B cell (primary cell): ENCODE data around the gene RPS6KA1. TPM values are rescaled to one million over a fixed set of nuclear protein-coding genes. Genes with fewer than 3 reads are reported as not detected.

Source experiments
- ATAC-seq: fragments of 200-7000 bp; cut with Tn5 transposase; one replicate; pipeline ENCODE4 v1.10.0; 2021; ENCODE audit warnings: low read depth, mild to moderate bottlenecking, moderate number of reproducible peaks, moderate library complexity
- CTCF ChIA-PET: fragments of 350-600 bp; sonication (Branson Sonifier 250); formaldehyde crosslinking; loops from one replicate; lab custom pipeline; 2021; ENCODE audit warnings: antibody characterized with exemption, inconsistent platforms; lab: Charles Lee
- POLR2A ChIA-PET: fragments of 350-600 bp; sonication (Branson Sonifier 250); formaldehyde crosslinking; loops from one replicate; lab custom pipeline; 2021; ENCODE audit warnings: antibody characterized with exemption; lab: Charles Lee
- DNase-seq: peaks from one replicate; pipeline ENCODE4 v3.0.0; 2013
- H2AFZ ChIP-seq: 2 replicates; pipeline ENCODE4 v1.6.1; 2012; ENCODE audit warnings: mild to moderate bottlenecking, low read depth, low read length; ENCODE audit not compliant: insufficient read depth, poor library complexity, severe bottlenecking
- H3K27ac ChIP-seq, 2 donors: 1 replicate in 1 of 2; 2 replicates in 1 of 2; pipeline ENCODE4 v1.5.1; 2012 to 2013; ENCODE audit warnings: low read length in 2 of 2, mild to moderate bottlenecking in 2 of 2, moderate library complexity in 1 of 2
- H3K27me3 ChIP-seq, 4 experiments: fragments of 200-600 bp in 1 of 4; sonication (generic) in 1 of 4; replicated peaks in 1 of 4; 1 replicate in 2 of 4; 2 replicates in 2 of 4; pipeline versions ENCODE4 v1.6.1 to v1.7.0; 2013 to 2016; ENCODE audit warnings: low read length in 3 of 4, mild to moderate bottlenecking in 2 of 4, mixed read lengths in 1 of 4, moderate library complexity in 1 of 4; ENCODE audit not compliant: insufficient read depth in 4 of 4, control insufficient read depth in 3 of 4; ENCODE audit errors: control extremely low read depth in 1 of 4
- H3K36me3 ChIP-seq, 2 experiments: replicated peaks in 1 of 2; 1 replicate in 1 of 2; 2 replicates in 1 of 2; pipeline versions ENCODE4 v1.6.1 to v1.7.1; 2013; ENCODE audit warnings: low read length in 1 of 2; ENCODE audit not compliant: insufficient read depth in 2 of 2, control insufficient read depth in 1 of 2; ENCODE audit errors: control extremely low read depth in 1 of 2, extremely low read depth in 1 of 2
- H3K4me1 ChIP-seq, 2 donors: fragments of 200-600 bp in 1 of 2; sonication (generic) in 1 of 2; 1 replicate in 1 of 2; 2 replicates in 1 of 2; pipeline versions ENCODE4 v1.5.1 to v1.6.1; 2013 to 2017; ENCODE audit warnings: low read length in 2 of 2; ENCODE audit not compliant: control insufficient read depth in 2 of 2, insufficient read depth in 2 of 2
- H3K4me2 ChIP-seq: replicated peaks from 2 replicates; pipeline ENCODE3; 2012; ENCODE audit warnings: mild to moderate bottlenecking, low read depth, low read length; ENCODE audit not compliant: poor library complexity, severe bottlenecking
- H3K4me3 ChIP-seq, 5 experiments: fragments of 200-600 bp in 1 of 5; sonication (generic) in 1 of 5; 1 replicate in 3 of 5; 2 replicates in 2 of 5; pipeline versions ENCODE4 v1.5.1 to v1.7.0; 2011 to 2016; ENCODE audit warnings: low read length in 4 of 5, mild to moderate bottlenecking in 4 of 5, low read depth in 2 of 5, control low read depth in 1 of 5, moderate library complexity in 1 of 5; ENCODE audit not compliant: insufficient read depth in 1 of 5; ENCODE audit errors: control extremely low read depth in 1 of 5, extremely low read depth in 1 of 5
- H3K79me2 ChIP-seq: fragments of 200-600 bp; sonication (generic); one replicate; pipeline ENCODE4 v1.6.0; 2016; ENCODE audit warnings: low read length; ENCODE audit not compliant: control insufficient read depth, insufficient read depth
- H3K9ac ChIP-seq: fragments of 200-600 bp; sonication (generic); 2 replicates; pipeline ENCODE4 v1.6.1; 2017; ENCODE audit warnings: mild to moderate bottlenecking, low read length, moderate library complexity
- H3K9me3 ChIP-seq, 3 donors: one replicate each; pipeline versions ENCODE4 v1.6.1 to v1.7.1; 2013; ENCODE audit warnings: low read length in 2 of 3; ENCODE audit not compliant: control insufficient read depth in 2 of 3, insufficient read depth in 1 of 3; ENCODE audit errors: control extremely low read depth in 1 of 3
- H4K20me1 ChIP-seq: 2 replicates; pipeline ENCODE4 v1.6.0; 2012; ENCODE audit warnings: mild to moderate bottlenecking, low read length; ENCODE audit not compliant: insufficient read depth, control insufficient read depth, poor library complexity, severe bottlenecking
- H3K27ac Mint-ChIP-seq: one replicate; pipeline ENCODE4 v1.8.0; 2021; ENCODE audit warnings: mixed read lengths
- H3K27me3 Mint-ChIP-seq: one replicate; pipeline ENCODE4 v1.8.0; 2021; ENCODE audit warnings: mixed read lengths
- H3K4me1 Mint-ChIP-seq: one replicate; pipeline ENCODE4 v1.8.0; 2021; ENCODE audit warnings: mixed read lengths
- H3K4me3 Mint-ChIP-seq: one replicate; pipeline ENCODE4 v1.8.0; 2021; ENCODE audit warnings: mixed read lengths
- H3K9me3 Mint-ChIP-seq: one replicate; pipeline ENCODE4 v1.8.0; 2022; ENCODE audit warnings: mixed read lengths; ENCODE audit not compliant: insufficient read depth
- CTCF ChIP-seq: fragments of 200-600 bp; IDR thresholded peaks from one replicate; pipeline ENCODE4 v1.8.0; 2022; ENCODE audit warnings: antibody characterized with exemption, mild to moderate bottlenecking
- EZH2 ChIP-seq: IDR thresholded peaks from 2 replicates; pipeline ENCODE4 v1.6.1; 2012; ENCODE audit warnings: borderline replicate concordance, low read depth, mild to moderate bottlenecking, moderate library complexity, low read length; ENCODE audit not compliant: insufficient read depth, poor library complexity, severe bottlenecking
- WGBS: methylation state at CpG from one replicate; pipeline ENCODE4 v1.1.5; 2013; ENCODE audit warnings: missing lambda C conversion rate; ENCODE audit not compliant: insufficient coverage; 5-methylcytosine and 5-hydroxymethylcytosine counted together
- intact Hi-C: fragments of 100-400 bp; cut with micrococcal nuclease; formaldehyde crosslinking; loops from one replicate; pipeline ENCODE4 v1.10.0; 2022
- polyA plus RNA-seq: library from polyadenylated mRNA; depleted of rRNA; stranded (reverse); fragments of >200 nt; gene quantifications from 2 replicates; pipeline ENCODE4 v1.2.3, GENCODE V29; 2012
- total RNA-seq, 2 donors: library from RNA; stranded (reverse); fragments of 120-200 nt in 1 of 2; gene quantifications; 1 replicate in 1 of 2; 2 replicates in 1 of 2; pipeline versions ENCODE4 v1.2.3 to v1.2.4, GENCODE V29; 2013 to 2022

RPS6KA1 gene
- total and polyA plus RNA-seq, 2 donors (not counting 1 experiment from before 2014, with no cell fraction given): 72.0 to 99.9 TPM

- ATAC-seq (no peak), DNase-seq (no peak)
- peak overlapping the region; percentile 87 to 92 for H3K27ac ChIP-seq
- Mint-ChIP-seq H3K27ac (peak overlapping the region; percentile 99), H3K4me1 (peaks cover 82% of the 10 kb centered on the region), H3K4me3 (peak overlapping the region; percentile 90), H3K9me3 (no peaks in the 10 kb centered on the region), H3K27me3 (no peaks in the 10 kb centered on the region)
- H3K9ac ChIP-seq: peak overlapping the region; percentile 54
- H2AFZ ChIP-seq: peak overlapping the region; percentile 48
- no peaks in the 10 kb centered on the region for H3K9me3 ChIP-seq
- POLR2A ChIA-PET: interaction anchor here (0.7 to 2.6 kb wide), 7 partner anchors 11 to 324 kb away, joined by 4 to 32 read pairs (median 6); partner anchors contain the start of genes HMGN2 and PIGV
- H3K79me2 ChIP-seq: peaks cover 11% of the 10 kb centered on the region
- CTCF ChIA-PET: interaction anchor here (0.9 to 5.4 kb wide), 19 partner anchors 9 to 347 kb away, joined by 3 to 46 read pairs (median 5); partner anchors contain the start of genes PIGV and RPS6KA1
- WGBS: 0% methylated on average over 7 of the region's 7 CpGs
- intact Hi-C loops: loop anchor here (2.0 to 5.0 kb wide), 2 partner anchors 156 to 255 kb away; partner anchors contain the start of gene ARID1A
- no peaks in the 10 kb centered on the region for H3K36me3 ChIP-seq
- peaks cover 81 to 89% of the 10 kb centered on the region in 2 donors for H3K4me1 ChIP-seq
- H3K4me2 ChIP-seq: peak overlapping the region; percentile 96
- no peaks in the 10 kb centered on the region for H3K27me3 ChIP-seq
- H3K4me3 ChIP-seq: peak overlapping the region in 4 of 5 experiments; percentile 37 to 65 (median 43)
- peaks cover 4% of the 10 kb centered on the region for H4K20me1 ChIP-seq
- TF ChIP-seq CTCF (no peak), EZH2 (no peak)
Measured at GRCh38 chr1:26541431-26541815, 11.9 kb downstream of the RPS6KA1 start.
